K562 (cell line): ENCODE results near the gene PLPPR2.

Source experiments
- CTCF ChIP-seq, 3 experiments: IDR thresholded peaks in 2 of 3; conservative IDR thresholded peaks in 1 of 3; 2 replicates each; pipeline ENCODE4 v1.5.1; 2011 to 2012; ENCODE audit warnings: low read length in 3 of 3, mild to moderate bottlenecking in 3 of 3, control low read depth in 2 of 3, improper control_type of control experiment in 1 of 3, inconsistent platforms in 1 of 3, low read depth in 1 of 3, mixed read lengths in 1 of 3, moderate library complexity in 1 of 3; ENCODE audit not compliant: insufficient read depth in 2 of 3
- E4F1 ChIP-seq: fragments of 250-450 bp; sonication (Bioruptor Pico); IDR thresholded peaks from 2 replicates; pipeline ENCODE4 v1.5.0; 2021; ENCODE audit warnings: mild to moderate bottlenecking, borderline replicate concordance
- FOSL1 ChIP-seq: fragments of 200-800 bp; sonication (Bioruptor generic); conservative IDR thresholded peaks from 2 replicates; pipeline ENCODE4 v1.6.1; 2016; ENCODE audit warnings: missing genetic modification characterization, missing compliant biosample characterization
- POLR2A ChIP-seq: fragments of 450-650 bp; conservative IDR thresholded peaks from 2 replicates; pipeline ENCODE4 v1.6.1; 2016
- RFX5 ChIP-seq: IDR thresholded peaks from 2 replicates; pipeline ENCODE4 v1.6.1; 2011; ENCODE audit warnings: low read depth, mild to moderate bottlenecking, improper control_type of control experiment, low read length
- SAP30 ChIP-seq: fragments of 200-600 bp; sonication (generic); IDR thresholded peaks from 2 replicates; pipeline ENCODE4 v1.6.1; 2012; ENCODE audit warnings: borderline replicate concordance, low read depth, mild to moderate bottlenecking, moderate library complexity, low read length, control low read depth, inconsistent platforms; ENCODE audit not compliant: insufficient read depth, poor library complexity, severe bottlenecking
- SIRT6 ChIP-seq: IDR thresholded peaks from one replicate; pipeline ENCODE4 v1.6.1; 2012; ENCODE audit warnings: low read depth, mild to moderate bottlenecking, control low read depth, inconsistent platforms, low read length, moderate library complexity
- ZBTB5 ChIP-seq: fragments of 450-650 bp; IDR thresholded peaks from 2 replicates; pipeline ENCODE4 v1.6.1; 2017; ENCODE audit warnings: antibody characterized with exemption
- ZBTB7A ChIP-seq: IDR thresholded peaks from 2 replicates; pipeline ENCODE4 v1.6.1; 2011; ENCODE audit warnings: low read depth, mild to moderate bottlenecking, low read length, moderate library complexity, borderline replicate concordance; ENCODE audit not compliant: control insufficient read depth

- TF ChIP-seq E4F1 (no peak), RFX5 (no peak), CTCF (IDR thresholded peaks at IDR 0.05 in 2 of 3, conservative IDR thresholded peaks at IDR 0.05 in 1 of 3; ENCODE audit: insufficient read depth in 2 of 3, low read depth in 1 of 3, low read length in 3 of 3) (no peak), ZBTB5 (no peak), SAP30 (no peak), ZBTB7A (no peak), SIRT6 (no peak), POLR2A (no peak), FOSL1 (no peak)
These were observed 6.1 kb upstream of the PLPPR2 start for GRCh38 chr19:11349171-11349570.
